ENCODE results near the gene NT5DC4. TPM values are rescaled to one million over a fixed set of nuclear protein-coding genes. Genes with fewer than 3 reads are reported as not detected.

The NT5DC4 gene
- polyA plus RNA-seq, 1 of the 3 experiments (the other 2 are of a cell fraction), result not detected

GRCh38 chr2:112694182-112694581 is 26.6 kb upstream of the NT5DC4 start:
- H3K9me2 ChIP-seq, result no peaks in the 10 kb centered on the region
- no peak overlapping the region for H3K27ac ChIP-seq (ENCODE audit: low read depth in 2 of 2, low read length in 1 of 2)
- H3K9me3 ChIP-seq, result no peaks in the 10 kb centered on the region
- no peaks in the 10 kb centered on the region for H3K79me2 ChIP-seq (ENCODE audit: insufficient read depth)
- WGBS (ENCODE audit: low lambda C conversion rate), result 92% methylated on average over 11 of the region's 12 CpGs
- ChIA-PET POLR2A (no interaction called here), CTCF (interaction anchor here (1.2 to 1.4 kb wide), 2 partner anchors 33 to 47 kb away, joined by 3 read pairs; no protein-coding TSS in a partner anchor)
- no peak for DNase-seq
- H3K4me2 ChIP-seq, result no peak overlapping the region
- H2AFZ ChIP-seq (ENCODE audit: low read depth), result no peak overlapping the region
- no peak overlapping the region for H3K4me3 ChIP-seq (ENCODE audit: low read depth in 2 of 2, low read length in 1 of 2)
- no peak overlapping the region for H3K9ac ChIP-seq
- peaks cover 8% of the 10 kb centered on the region for H3F3A ChIP-seq (replicated peaks; ENCODE audit: insufficient read depth)
- TF ChIP-seq USF2 (IDR thresholded peaks at IDR 0.05; ENCODE audit: borderline replicate concordance, low read depth, low read length), result no peak
- no peak for TF ChIP-seq CHD2 (IDR thresholded peaks at IDR 0.05; ENCODE audit: low read length, partially characterized antibody)
- TF ChIP-seq RFX5 (IDR thresholded peaks at IDR 0.05; ENCODE audit: low read length), result no peak
- TF ChIP-seq FOXM1 (IDR thresholded peaks at IDR 0.05; ENCODE audit: low read depth), result no peak
- TF ChIP-seq RCOR1 (IDR thresholded peaks at IDR 0.05; ENCODE audit: low read length), result no peak
- no peak for TF ChIP-seq TCF12 (IDR thresholded peaks at IDR 0.05)
- TF ChIP-seq SMC3 (IDR thresholded peaks at IDR 0.05; ENCODE audit: low read depth, low read length), result no peak
- TF ChIP-seq RXRA (IDR thresholded peaks at IDR 0.05; ENCODE audit: borderline replicate concordance, low read depth), result no peak
- no peak for TF ChIP-seq TAF1 (IDR thresholded peaks at IDR 0.05; ENCODE audit: borderline replicate concordance, low read depth, low read length)
- TF ChIP-seq ELF1 (IDR thresholded peaks at IDR 0.05), result no peak
- no peak for TF ChIP-seq ZBTB33 (IDR thresholded peaks at IDR 0.05; ENCODE audit: borderline replicate concordance, low read depth)
- no peak for TF ChIP-seq FOSL2 (IDR thresholded peaks at IDR 0.05; ENCODE audit: borderline replicate concordance, low read depth)
- TF ChIP-seq NRF1 (IDR thresholded peaks at IDR 0.05; ENCODE audit: low read depth, low read length), result no peak
- TF ChIP-seq IRF3 (IDR thresholded peaks at IDR 0.05; ENCODE audit: low read depth, low read length), result no peak
- no peak for TF ChIP-seq SIN3A (IDR thresholded peaks at IDR 0.05; ENCODE audit: borderline replicate concordance, low read depth, low read length)
- no peak for TF ChIP-seq JUND (IDR thresholded peaks at IDR 0.05)
- H3K4me1 ChIP-seq (ENCODE audit: control insufficient read depth in 1 of 2, insufficient read depth in 2 of 2, low read depth in 1 of 2, low read length in 1 of 2), result peaks cover 5 to 21% of the 10 kb centered on the region in 2 experiments; a peak in 3 of 4 replicates
- no peaks in the 10 kb centered on the region for H3K27me3 ChIP-seq (ENCODE audit: insufficient read depth)
- H4K20me1 ChIP-seq (ENCODE audit: insufficient read depth), result no peaks in the 10 kb centered on the region
- no peaks in the 10 kb centered on the region for H3K36me3 ChIP-seq (replicated peaks in 1 of 2; ENCODE audit: control insufficient read depth in 1 of 2, insufficient read depth in 2 of 2, low read length in 1 of 2)
